ENCODE results near the gene CENPX. TPM values are rescaled to one million over a fixed set of nuclear protein-coding genes. Genes with fewer than 3 reads are reported as not detected.
A peak's percentile ranks its signal among the peaks of the same experiment; 100 is the strongest.

Gene CENPX
- total and polyA plus RNA-seq, 10 donors: 25.4 to 91.8 (median 32.9) TPM

GRCh38 chr17:82031303-82031884 lies 8.7 kb upstream of the CENPX start, which contains the start of gene RAC3:
RAC3 (plus strand) TSS chr17:82031678; CDS start chr17:82031762, 84 bp downstream.
- DNase-seq: no peak
- WGBS, 5 donors: 0 to 1% (median 0%) methylated on average over 7 to 96 of the region's 96 CpGs
- Histone ChIP-seq H3K27ac (peak within 1 kb of the TSS in 5 of 8 donors; percentile 3 to 53 (median 36)), H3K36me3 (peaks cover 0 to 45% (median 3%) of the 10 kb centered on the region in 6 donors), H3K4me1 (peaks cover 11 to 44% (median 29%) of the 10 kb centered on the region in 6 donors), H3K9me3 (no peaks in the 10 kb centered on the region), H3K27me3 (replicated peaks in 1 of 7) (peaks cover 0 to 24% (median 7%) of the 10 kb centered on the region in 7 donors), H3K4me3 (peak within 1 kb of the TSS; percentile 43 to 80 (median 54))
- TF ChIP-seq POLR2AphosphoS5 (IDR thresholded peaks at IDR 0.05): no peak
- intact Hi-C loops (cut with DNase I; ENCODE audit: low total_unique reads): no loop called here

GRCh38 chr17:82030470-82031302 lies 8.0 kb upstream of the CENPX start:
- H3K27me3 ChIP-seq (replicated peaks in 1 of 7): peaks cover 0 to 24% (median 7%) of the 10 kb centered on the region in 7 donors
- H3K9me3 ChIP-seq: no peaks in the 10 kb centered on the region
- intact Hi-C loops (cut with DNase I; ENCODE audit: low total_unique reads): no loop called here
- peak overlapping the region in 5 of 8 donors; percentile 3 to 53 (median 36) for H3K27ac ChIP-seq
- TF ChIP-seq POLR2A (IDR thresholded peaks at IDR 0.05) (no peak), CTCF (IDR thresholded peaks at IDR 0.05 in 8 of 11, conservative IDR thresholded peaks at IDR 0.05 in 3 of 11) (peak; percentile 96 to 99 (median 97)), POLR2AphosphoS5 (IDR thresholded peaks at IDR 0.05) (peak; percentile 75 to 84 (median 78))
- H3K4me3 ChIP-seq: peak overlapping the region; percentile 43 to 80 (median 54)
- H3K4me1 ChIP-seq: peaks cover 10 to 37% (median 24%) of the 10 kb centered on the region in 6 donors
- peak; percentile 96 for DNase-seq
- peaks cover 0 to 45% (median 3%) of the 10 kb centered on the region in 6 donors for H3K36me3 ChIP-seq
- WGBS, 5 donors: 0 to 2% (median 1%) methylated on average over 32 to 94 of the region's 94 CpGs

GRCh38 chr17:82029990-82030469 lies 7.4 kb upstream of the CENPX start:
- H3K4me3 ChIP-seq: peak overlapping the region in 7 of 8 donors; percentile 43 to 80 (median 56)

More at GRCh38 chr17:82029990-82030469, 7.4 kb upstream of the CENPX start:
- Histone ChIP-seq H3K36me3 (peaks cover 0 to 40% (median 3%) of the 10 kb centered on the region in 6 donors), H3K27ac (peak overlapping the region in 2 of 8 donors; percentile 36 to 51), H3K4me1 (peaks cover 10 to 33% (median 23%) of the 10 kb centered on the region in 6 donors), H3K9me3 (no peaks in the 10 kb centered on the region), H3K27me3 (replicated peaks in 1 of 7) (peaks cover 0 to 24% (median 7%) of the 10 kb centered on the region in 7 donors)
- peak; percentile 81 for DNase-seq
- TF ChIP-seq POLR2AphosphoS5 (IDR thresholded peaks at IDR 0.05) (no peak), POLR2A (IDR thresholded peaks at IDR 0.05) (no peak), CTCF (IDR thresholded peaks at IDR 0.05 in 8 of 11, conservative IDR thresholded peaks at IDR 0.05 in 3 of 11) (no peak)
- 63 to 75% (median 68%) methylated on average over 12 to 31 of the region's 31 CpGs for WGBS, 5 donors
- intact Hi-C loops (cut with DNase I; ENCODE audit: low total_unique reads): no loop called here
